GM12891 (cell line): ENCODE data around the gene ART1.
"Not testable (repeated sequence)": the region's sequence is repeated elsewhere in the genome, so short reads cannot be mapped to it uniquely, and the experiment has no call there.

Source experiments
- PAX5 ChIP-seq: IDR thresholded peaks from 2 replicates; pipeline ENCODE4 v1.6.1; 2011; ENCODE audit warnings: low read length, moderate library complexity, mild to moderate bottlenecking; ENCODE audit not compliant: insufficient read depth, severe bottlenecking
- POLR2A ChIP-seq: IDR thresholded peaks from 2 replicates; pipeline ENCODE4 v1.6.1; 2011; ENCODE audit warnings: low read depth, low read length, control low read depth
- POLR2AphosphoS5 ChIP-seq: IDR thresholded peaks from 2 replicates; pipeline ENCODE4 v1.6.1; 2011; ENCODE audit warnings: low read depth, low read length, control low read depth
- TAF1 ChIP-seq: IDR thresholded peaks from 2 replicates; pipeline ENCODE4 v1.6.1; 2011; ENCODE audit warnings: low read depth, low read length, control low read depth

DNA sequence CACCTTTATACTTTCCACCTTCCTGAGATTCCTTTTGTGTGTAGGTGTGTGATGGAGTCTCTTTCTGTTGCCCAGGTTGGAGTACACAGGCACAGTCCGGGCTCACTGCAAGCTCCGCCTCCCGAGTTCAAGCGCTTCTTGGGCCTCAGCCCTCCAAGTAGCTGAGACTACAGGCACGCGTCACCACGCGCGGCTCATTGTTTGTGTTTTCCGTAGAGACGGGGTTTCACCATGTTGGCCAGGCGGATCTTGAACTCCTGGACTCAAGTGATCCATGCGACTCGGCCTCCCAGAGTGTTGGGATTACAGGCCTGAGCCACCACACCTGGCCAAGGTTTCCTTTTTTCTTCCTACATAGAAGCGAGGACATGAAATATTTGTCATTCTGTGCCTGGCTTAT is 47.2 kb upstream of the ART1 start:
- TF ChIP-seq POLR2A, PAX5, POLR2AphosphoS5, TAF1: not testable (repeated sequence)
